LNCaP clone FGC (cell line): ENCODE measurements around the gene KRTAP5-5.

ENCODE experiments used
- DNase-seq: peaks from one replicate; pipeline ENCODE4 v3.0.0-alpha.2; 2011; ENCODE audit warnings: low read depth
- H3K4me3 ChIP-seq: 2 replicates; pipeline ENCODE4 v1.5.1; 2011; ENCODE audit warnings: mild to moderate bottlenecking, low read depth, low read length, control low read depth
- TF ChIP-seq, protein P1 (sequence below): IDR thresholded peaks from 2 replicates; pipeline ENCODE4 v1.5.1; 2012; ENCODE audit warnings: mild to moderate bottlenecking; ENCODE audit not compliant: control insufficient read depth, insufficient read depth; ENCODE audit errors: extremely low read depth

KRTAP5-5 gene

GRCh38 chr11:1631066-1631568, 1.5 kb downstream of the KRTAP5-5 start:
- H3K4me3 ChIP-seq, result no peak overlapping the region
- no peak for DNase-seq
- TF ChIP-seq, protein P1, sequence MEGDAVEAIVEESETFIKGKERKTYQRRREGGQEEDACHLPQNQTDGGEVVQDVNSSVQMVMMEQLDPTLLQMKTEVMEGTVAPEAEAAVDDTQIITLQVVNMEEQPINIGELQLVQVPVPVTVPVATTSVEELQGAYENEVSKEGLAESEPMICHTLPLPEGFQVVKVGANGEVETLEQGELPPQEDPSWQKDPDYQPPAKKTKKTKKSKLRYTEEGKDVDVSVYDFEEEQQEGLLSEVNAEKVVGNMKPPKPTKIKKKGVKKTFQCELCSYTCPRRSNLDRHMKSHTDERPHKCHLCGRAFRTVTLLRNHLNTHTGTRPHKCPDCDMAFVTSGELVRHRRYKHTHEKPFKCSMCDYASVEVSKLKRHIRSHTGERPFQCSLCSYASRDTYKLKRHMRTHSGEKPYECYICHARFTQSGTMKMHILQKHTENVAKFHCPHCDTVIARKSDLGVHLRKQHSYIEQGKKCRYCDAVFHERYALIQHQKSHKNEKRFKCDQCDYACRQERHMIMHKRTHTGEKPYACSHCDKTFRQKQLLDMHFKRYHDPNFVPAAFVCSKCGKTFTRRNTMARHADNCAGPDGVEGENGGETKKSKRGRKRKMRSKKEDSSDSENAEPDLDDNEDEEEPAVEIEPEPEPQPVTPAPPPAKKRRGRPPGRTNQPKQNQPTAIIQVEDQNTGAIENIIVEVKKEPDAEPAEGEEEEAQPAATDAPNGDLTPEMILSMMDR, result no peak

DNA sequence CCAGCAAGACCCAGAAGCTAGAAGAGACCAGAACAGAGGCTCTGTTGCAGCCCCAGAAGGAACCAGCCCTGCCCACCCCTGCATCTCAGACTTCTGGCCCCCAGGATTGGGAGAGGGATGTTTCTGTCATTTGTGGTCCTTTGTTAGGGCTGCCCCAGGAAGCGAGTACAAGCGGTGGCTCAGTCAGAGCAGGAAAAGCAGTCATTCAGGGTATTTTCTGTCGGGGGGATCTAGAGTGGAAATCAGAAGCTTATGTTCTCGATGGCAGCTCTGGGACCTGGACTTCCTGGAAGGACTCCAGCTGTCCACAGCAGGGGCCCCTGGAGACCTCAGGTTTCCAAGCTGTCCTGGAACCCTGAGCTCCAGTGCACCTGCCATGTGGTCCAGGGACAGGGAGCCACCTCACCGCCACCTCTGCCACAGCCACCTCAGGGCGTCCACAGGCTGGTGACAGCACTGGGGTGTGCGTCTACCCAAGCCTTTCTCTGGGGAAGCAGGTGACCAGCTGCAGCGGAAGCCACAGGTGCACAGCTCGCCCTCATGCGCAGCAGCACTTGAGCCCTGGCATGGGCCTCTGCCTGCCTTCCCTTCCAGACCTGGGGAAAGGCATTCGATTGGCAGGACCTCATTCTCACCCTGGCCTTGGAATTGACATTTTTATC, 2.6 kb downstream of the KRTAP5-5 start:
- no peak for DNase-seq
- TF ChIP-seq, protein P1, result no peak
- no peak overlapping the region for H3K4me3 ChIP-seq

DNA sequence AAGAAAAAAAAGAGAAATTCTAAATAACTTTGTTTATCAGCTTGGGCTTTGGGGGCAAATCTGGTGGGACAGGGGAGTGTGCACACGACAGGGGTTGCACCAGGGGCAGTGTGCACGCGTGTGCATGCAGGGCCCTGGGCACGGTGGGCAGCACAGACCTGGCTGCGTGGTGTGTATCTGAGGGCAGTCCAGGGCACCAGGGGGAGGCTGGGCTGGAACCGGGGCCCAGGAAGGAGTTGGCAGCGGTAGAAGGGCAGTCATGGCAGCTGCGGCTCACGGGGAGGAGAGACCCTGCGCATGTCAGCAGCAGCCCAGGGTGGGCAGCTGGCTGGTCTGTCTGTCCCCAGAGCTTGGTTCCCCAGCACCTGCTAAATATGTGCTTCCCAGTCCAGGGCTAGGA, 4.3 kb downstream of the KRTAP5-5 start:
- DNase-seq, result no peak
- H3K4me3 ChIP-seq, result no peak overlapping the region
- TF ChIP-seq, protein P1, result no peak

DNA sequence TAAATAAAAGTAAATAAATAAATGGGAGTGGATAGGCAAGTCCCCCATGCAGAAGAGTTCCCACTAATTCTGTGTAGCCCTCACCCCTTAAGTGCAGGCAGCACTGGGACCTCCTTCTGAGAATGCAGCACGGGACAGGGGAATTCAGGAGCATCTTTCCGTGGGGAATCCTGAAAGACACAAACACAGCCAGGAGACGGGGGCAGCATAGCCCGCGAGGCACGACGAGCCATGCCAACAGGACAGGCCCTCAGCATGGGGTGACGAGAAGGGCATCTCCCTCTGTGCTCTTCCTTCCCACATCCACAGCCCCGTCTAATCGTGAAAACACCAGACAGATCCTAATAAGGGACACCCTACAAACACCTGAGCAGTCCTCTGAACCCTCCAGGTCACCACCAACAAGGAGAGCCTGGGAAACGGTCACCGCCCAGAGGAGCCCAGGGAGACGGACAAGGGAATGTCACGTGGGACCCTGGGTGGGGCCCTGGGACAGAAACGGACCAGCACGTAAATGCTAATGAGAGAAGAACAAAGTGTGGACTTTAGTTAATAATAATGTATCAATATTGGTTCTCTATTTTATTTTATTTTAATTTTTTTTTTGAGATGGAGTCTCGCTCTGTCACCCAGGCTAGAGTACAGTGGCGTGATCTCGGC, 6.8 kb downstream of the KRTAP5-5 start:
- H3K4me3 ChIP-seq, result no peak overlapping the region
- DNase-seq, result no peak
- TF ChIP-seq, protein P1, result no peak

- H3K4me3 ChIP-seq, result no peak overlapping the region
- TF ChIP-seq, protein P1, result no peak
- DNase-seq, result no peak
Observed at GRCh38 chr11:1637628-1638027, 8.1 kb downstream of the KRTAP5-5 start.

DNA sequence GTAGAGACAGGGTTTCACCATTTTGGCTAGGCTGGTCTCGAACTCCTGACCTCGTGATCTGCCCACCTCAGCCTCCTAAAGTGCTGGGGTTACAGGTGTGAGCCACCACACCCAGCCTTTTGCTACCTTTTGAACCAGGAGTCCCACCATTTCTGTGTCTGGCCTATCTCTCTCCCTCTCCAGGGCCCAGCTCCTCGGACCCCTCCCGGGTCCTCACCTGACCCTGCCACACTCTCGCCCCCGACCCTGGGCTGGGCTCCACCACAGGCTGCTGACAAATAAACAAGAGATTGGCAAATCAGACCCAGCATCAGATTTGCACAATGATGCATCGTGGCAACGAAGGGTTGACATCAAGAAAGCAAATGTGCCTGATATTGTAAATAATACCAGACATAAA, 8.8 kb downstream of the KRTAP5-5 start:
- TF ChIP-seq, protein P1, result no peak
- no peak overlapping the region for H3K4me3 ChIP-seq
- DNase-seq, result no peak
